GM18511 (cell line): ENCODE results near the gene C5orf15.
"Not testable (repeated sequence)": the region's sequence is repeated elsewhere in the genome, so short reads cannot be mapped to it uniquely, and the experiment has no call there.

ENCODE experiments used
- ATAC-seq: cut with Tn5 transposase; IDR thresholded peaks from one replicate; pipeline ENCODE4 v1.9.1; 2021; ENCODE audit warnings: mild to moderate bottlenecking, moderate library complexity; ENCODE audit not compliant: unreplicated experiment

The C5orf15 gene

DNA sequence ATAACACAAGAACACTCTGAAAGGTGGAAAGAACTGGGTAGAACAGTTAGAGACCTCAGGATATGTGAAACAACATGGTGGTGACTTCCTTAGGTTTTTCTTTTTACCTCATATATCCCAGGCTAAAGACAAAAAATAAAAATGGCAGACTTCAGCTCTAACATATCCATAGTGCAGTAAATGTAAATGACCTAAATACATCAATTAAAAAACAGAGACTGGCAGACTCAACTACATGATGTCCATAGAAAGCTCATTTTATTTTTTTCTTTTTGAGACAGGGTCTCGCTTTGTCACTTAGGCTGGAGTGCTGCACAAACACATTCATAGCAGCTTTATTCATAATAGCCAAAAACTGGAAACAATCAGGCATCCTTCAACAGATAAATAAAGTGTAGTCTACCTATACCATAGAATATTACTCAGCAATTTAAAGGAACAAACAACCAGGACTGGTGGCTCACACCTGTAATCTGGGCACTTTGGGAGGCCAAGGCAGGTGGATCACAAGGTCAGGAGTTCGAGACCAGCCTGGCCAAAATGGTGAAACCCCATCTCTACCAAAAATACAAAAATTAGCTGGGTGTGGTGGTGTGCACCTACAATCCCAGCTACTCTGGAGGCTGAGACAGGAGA lies 4.8 kb downstream of the C5orf15 start:
- ATAC-seq: no peak

DNA sequence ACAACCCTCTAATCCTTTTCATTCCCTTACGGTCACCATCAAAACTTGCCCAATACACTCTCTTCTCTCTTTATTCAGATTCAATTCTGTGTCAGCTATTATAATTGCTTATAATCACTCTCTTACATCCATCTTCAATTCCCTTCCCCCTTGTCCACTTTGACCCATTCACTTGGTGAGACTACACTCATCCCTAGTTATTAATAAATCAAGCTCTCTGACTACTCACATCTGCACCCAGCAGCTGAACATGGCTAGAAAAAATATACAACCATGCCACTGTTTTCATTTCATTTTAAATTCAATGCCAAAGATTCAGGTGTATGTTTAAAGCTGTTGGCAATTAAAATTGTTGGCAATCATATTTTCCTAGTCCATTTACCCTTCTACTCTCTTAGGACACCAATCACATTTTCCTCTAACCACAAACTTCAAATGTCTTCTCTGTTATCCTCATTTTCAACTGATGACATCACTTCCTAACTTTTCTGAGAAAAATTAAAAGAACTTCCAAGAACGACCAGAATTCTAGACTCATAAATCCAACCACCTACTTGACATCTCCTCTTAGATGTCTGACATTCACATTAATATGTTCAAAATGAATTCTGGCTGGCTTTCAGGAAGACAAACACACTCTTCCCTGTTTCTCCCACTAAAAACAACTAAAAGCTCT lies 5.5 kb downstream of the C5orf15 start:
- ATAC-seq: no peak

DNA sequence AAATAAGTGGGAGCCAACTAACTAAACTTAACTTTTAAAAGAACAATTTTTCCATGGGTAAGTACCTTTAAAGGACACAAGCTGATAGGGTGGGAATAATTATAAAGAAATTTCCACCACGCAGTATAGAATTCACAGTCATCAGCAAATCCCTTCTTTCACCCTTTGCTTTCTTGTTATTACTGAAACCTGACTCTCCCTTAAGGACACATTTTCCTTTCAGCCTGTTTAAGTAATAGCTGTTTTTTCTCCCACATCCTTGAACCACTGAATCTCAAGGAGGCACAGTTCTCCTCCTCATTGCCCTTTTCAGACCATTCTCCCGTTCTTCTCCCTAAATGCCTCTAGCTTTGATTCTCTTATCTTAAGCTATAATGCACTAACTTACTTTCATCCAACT lies 6.3 kb downstream of the C5orf15 start:
- ATAC-seq: no peak

DNA sequence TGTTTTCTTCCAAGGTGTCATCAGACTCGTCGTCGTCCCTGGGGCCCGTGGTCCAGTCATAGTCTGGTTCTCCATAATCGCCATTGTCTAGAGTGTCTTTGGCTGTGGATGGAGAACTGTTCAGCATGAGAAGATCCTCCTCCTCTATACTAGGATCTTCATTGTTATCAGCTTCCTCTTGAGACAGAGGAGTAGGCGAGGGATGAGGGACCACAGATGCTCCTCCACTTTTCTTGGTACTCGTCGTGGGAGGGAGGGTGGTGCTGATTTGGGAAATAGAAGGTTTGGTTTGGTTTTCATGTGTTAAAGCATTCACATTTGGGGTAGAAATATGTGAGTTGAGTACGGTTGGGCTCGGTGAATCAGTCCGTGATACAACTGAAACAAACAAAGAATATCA lies 8.8 kb downstream of the C5orf15 start:
- no peak for ATAC-seq

DNA sequence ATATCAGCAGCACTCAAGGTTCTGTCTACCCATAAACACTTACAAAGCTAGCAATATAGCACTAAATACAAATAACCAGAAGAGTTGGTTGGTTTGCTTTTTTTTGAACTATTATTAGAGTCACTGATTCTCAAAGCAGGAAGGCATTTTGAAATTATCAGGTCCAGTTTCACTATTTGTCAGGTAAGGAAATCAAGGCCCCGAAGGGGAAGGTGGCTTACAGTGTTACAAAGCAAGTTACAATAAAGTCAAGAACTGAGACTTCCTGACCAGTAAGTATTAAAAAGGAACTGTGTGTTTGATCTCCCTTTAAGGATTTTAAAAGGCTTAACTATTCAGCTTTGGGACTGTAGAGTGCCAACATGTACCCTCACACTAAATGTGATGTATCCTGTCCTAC lies 10.8 kb downstream of the C5orf15 start:
- ATAC-seq: peak; percentile 85

DNA sequence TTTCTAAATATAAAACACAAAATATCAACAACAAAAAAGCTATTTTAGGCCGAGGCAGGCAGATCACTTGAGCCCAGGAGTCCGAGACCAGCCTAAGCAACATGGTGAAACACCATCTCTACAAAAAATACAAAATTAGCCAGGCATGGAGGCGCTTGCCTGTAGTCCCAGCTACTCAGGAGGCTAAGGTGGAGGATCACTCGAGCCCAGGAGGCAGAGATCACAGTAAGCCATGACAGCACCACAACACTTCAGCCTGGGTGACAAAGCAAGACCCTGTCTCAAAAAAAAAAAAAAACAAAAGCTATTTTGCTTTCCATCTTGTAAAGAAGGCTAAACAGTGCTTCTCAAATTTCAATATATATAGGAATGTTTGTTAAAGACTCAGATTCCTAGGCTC lies 11.3 kb downstream of the C5orf15 start:
- ATAC-seq: peak; percentile 34

DNA sequence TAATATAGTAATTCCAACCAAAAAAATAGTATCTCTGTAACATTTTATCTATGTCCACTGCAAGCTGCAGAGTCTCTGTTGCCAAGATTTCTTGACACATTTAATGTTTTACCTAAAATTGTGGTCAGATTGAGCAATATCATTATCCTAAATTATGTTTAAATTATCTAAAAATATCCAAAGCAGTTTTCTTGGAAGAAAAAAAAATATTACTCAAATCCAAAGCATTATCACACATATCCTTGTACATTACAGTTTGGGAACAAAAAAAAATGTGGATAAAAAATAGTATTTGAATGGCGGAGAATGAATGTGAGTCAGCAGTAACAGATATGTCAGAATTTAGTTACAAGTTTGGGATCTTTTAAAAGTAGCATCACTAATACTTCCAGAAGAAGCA lies 12.2 kb downstream of the C5orf15 start:
- not testable (repeated sequence) for ATAC-seq

DNA sequence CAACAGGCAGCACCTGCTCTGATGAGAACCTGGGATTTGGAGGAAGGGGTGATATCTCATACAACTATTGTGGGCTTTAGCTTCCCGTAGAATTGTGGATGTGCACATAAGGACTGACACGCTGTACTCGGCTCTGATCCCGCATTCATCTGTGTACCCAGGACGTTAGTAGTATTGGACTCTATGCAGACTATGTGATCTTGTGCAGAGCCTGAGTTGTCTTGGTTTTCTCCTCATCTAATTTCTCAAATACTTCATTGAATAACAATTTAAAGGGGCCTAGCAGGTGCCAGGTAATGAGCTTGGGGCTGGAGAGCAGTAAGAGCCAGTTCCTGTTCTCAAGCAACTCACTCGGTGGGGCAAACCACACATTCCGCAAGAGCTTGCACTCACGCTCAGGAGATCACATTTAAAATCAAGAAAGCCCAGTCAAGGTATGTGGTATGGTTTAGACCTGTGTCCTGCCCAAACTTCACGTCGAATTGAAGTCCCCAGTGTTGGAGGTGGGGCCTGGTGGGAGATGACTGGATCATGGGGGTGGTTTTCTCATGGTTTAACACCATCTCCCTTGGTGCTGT lies 14.8 kb downstream of the C5orf15 start:
- no peak for ATAC-seq

DNA sequence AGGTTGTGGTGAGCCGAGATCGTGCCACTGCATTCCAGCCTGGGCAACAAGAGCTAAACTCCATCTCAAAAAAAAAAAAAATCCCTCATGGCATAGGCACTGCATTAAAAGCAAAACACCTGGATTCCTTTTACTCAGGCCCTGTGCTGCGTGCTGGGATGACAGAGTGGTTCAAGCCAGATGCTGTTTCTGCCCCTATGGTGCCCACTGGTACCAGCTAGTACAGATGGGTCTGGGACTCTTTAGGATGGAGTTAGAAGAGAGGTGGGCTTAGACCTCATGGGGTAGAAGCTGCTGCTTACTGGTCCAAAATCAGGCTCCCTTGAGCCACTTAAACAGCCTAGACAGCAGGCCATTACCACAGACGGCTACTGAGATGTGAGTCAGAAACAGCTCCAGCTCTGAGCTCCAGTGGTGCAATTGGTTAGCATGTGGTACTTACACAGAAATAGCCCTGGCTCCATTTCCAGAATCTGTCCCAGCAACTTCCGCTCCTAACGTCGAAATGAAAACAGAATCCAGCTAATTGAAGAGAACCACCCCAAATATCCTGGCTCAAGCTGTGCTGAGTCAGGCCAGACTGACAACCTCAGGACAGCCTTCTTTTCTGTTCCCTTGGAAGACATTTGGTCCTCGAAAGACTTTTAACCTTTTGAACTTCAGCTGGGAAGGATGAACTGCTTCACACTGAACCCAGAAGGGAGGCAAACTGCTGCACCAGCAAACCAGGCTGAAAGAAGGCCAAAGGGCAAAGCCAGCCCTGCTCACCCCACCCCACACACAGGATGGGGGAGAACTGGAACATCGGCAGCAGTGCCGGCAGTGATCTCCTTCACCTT lies 15.5 kb downstream of the C5orf15 start:
- no peak for ATAC-seq

DNA sequence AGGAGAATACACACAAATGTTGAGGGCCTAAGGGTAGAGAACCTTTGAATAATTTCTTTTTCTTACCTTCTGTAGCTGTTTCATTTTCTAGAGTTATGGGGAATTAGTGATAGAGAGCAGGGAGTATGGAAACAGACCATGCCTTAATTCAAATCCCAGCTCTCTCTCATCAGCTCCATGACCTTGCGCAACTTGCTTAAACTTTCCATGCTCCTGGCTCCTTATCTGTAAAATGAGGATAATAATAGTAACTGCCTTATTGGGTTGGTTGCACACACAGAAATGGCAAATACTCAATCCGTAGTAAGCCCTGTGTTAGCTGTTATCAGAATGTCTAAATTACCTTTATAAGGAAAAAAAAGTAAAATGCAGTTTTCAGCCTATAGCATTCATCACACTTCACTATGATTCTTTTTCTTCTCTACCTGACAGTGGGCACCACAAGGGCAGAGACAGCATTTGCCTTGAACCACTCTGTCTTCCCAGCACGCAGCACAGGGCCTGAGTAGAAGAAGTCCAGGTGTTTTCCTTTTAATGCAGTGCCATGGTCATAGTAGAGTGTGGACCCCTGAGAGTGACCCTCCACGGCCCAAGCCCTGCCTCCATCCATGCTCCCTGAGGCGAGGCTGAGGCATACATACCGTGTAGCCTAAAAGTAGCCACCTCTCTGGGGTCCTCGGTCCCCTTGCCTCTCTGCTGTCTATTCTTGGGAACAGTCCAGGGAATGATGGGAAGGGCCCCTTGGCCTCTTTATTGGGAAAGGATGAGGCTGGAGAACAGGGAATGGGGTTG lies 17.4 kb downstream of the C5orf15 start:
- no peak for ATAC-seq

DNA sequence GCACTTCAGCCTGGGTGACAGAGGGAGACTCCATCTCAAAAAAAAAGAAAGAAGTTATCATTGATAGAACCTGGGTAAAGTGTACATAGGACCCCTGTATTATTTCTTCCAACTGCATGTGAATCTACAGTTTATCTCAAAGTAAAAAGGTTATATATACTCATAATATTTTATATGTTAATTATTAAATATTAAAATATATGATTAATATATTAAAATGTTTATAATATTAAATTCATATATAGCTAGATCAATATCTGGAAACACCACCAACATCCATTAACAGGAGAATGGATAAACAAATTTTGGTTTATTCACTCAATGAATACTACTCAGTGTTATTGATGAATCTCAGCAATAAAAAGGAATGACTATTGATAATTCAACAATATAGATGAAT lies 19.7 kb downstream of the C5orf15 start:
- ATAC-seq: no peak

DNA sequence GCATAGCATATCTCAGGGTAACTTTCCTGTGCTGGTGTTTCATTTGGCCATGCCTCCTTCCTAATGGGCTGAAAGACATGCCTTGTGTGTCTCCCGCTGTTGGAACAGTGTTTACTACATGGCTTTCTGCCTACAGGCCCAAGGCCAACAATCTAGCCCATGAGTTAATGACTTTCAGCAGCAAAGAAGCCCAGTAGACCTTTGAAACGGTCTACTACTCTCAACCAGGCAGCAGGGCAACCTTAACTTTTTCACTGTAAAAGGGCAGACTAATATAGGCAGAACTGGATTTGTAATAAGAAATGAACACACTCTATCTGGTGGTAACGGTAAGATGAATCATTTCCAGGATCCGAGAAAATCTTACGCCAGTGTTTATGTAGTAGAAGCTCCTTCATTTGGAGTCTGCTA lies 21.0 kb downstream of the C5orf15 start:
- ATAC-seq: no peak

DNA sequence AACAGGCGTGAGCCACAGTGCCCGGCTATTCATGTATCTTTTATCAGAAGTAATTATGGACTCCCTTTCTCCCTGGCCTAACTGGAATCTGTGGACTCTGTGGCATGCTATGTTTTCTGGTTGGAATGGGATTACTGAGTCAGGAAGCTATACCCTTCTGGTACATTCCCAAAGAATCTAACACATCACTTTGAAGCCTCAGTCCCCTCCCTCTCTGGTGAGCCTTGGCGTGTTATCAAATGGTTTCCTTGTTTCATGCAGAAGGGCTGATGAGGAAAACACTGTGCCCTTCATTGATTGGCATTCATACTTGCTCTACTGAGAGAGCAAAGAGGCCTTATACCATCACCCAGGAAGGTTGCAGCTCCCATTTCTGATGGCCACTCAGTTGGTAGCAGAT lies 22.9 kb downstream of the C5orf15 start:
- no peak for ATAC-seq

DNA sequence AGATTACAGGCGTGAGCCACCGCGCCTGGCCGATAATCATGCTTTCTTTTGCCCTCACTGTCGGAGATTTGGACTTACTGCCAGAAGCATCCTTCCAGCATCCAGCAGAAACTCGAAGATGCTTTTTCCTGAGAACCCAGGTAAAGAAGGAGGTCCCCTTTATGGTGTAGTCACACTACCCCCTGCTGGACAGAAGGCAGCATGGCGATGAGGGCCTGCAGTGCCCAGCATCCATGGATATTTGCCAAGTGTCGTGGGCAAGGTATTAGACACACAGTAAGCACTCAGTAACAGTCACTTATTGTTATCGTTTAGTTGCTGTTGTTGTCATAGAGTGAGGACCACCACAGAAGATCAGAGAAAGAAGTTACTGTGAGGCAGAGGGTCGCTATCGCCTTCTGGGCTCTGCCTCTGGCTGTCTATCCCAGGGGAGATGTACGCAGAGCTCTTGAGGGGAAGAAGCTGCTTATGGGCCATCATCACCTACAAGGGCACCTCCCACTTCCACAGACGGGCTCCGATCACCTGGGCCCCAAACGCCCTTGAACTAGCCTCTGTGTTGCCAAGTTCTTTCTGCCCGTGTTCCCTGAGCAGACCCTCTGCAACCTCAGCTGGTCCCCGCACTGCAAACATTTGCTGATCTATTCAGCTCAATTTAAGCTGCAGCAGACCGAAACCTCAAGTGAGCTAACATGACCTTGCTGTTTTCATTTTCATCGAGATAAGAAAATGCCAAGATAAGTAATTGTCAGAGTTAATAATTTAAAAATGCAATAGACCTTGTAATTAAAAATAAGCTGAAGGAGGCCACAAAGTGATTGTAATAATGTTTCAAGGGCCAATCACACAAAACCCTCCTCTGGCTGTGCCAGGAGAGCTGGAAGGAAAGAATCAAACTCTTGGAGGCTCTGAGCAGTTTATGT lies 23.9 kb downstream of the C5orf15 start:
- ATAC-seq: no peak

DNA sequence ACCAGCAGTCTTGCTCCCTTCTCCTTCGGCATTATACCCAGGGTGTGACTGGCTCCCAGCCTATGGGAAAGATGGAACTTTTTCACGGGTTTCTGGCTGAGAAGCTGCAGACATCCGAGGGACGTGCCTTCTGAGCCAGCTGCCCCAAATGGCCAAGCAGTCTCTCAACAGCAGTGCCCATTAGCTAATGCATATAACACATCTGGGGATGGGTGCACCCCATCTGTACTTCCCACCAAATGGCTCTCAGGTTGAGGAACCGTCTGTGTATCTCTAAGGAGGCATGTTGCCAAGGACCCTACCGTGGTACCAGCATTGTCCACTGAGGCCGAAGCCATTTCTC lies 25.0 kb downstream of the C5orf15 start:
- ATAC-seq: no peak

DNA sequence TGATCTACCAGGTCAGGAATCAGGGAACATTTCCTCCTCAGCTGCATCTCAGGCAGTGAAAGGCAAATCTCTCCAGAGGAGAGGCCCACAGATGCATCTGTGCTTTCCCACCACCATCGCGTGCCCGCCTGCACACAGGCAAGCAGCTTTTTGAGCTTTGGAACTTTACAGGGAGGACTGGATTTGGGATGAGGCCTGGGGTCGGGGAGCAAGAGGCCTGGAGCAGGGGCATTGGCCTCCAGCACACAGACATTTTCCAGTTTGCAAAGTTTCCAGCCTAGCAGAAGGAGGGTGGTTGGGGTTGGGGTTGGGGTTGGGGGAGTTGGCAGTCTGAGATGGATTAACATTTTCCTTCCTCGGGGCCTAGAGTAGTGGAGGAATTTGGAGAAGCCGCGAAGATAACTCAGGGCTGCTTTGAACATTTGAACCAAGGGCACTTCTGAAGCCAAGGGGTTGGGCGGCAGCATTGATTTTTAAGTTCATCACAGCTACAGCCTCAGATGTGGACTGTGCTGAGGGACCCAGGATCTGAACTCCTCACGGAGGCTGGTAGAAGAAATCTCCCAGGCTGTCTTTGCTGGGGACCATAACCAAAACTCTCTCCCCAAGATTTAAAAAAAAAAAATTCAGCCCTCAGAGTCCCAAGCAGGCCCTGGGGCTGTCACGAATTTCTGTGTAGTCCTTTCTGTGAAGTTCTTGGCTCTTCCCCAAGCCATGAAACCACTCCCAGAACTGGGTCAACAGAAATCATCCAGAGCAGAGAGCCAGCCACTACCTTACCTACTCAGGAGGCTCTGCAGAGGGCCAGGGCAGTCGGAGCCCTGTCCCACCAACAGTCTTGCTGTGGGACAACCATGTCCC lies 25.6 kb downstream of the C5orf15 start:
- ATAC-seq: no peak

DNA sequence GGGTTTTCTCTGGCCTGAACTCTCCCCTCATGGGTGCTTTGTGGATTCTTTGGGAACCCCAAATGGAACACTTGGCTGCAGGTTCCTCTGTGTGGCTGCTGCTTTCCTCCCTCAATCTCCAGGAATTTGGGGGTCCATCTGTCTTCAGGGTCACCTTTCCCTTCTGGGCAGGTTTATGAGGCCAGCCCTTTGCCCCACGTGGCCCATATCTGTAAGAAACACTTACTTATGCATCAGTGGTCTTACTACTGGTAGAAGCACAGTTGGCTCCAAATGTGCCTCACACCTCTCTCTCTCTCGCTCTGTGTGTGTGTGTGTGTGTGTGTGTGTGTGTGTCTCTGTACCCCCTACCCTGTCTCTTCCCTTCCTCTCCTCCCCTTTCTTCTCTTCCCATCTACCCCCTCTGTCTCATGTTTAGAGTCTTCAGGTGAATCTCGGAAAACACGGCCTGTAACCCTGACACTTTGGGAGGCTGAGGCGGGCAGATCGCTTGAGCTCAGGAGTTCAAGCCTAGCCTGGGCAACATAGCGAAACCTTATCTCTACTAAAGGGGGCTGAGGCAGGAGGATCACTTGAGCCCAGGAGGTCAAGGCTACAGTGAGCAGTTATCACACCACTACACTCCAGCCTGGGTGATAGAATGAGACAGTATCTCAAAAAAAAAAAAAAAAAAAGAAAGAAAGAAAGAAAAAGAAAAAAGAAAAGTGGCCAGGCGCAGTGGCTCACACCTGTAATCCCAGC lies 26.8 kb downstream of the C5orf15 start:
- no peak for ATAC-seq

DNA sequence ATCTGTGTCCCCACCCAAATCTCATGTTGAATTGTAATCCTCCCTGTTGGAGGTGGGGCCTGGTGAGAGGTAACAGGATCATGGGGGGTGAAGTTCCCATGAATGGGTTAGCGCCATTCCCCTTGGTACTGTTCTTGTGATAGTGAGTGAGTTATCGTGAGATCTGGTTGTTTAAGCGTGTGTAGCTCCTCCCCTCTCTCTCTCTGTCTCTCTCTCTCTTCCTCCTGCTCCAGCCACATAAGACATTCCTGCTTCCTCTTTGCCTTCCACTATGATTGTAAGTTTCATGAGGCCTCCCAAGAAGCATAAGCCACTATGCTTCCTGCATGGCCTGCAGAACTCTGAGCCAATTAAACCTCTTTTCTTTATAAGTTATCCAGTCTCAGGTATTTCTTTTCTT lies 28.8 kb downstream of the C5orf15 start:
- ATAC-seq: no peak
